Stimulated activated CD4-positive, alpha-beta T cell treated with anti-CD3 and anti-CD28 coated beads, TNF-alpha, amount 100 ng/mL, for 24 hours (primary cell): ENCODE results near the gene MED13L.

Source experiments
- DNase-seq, 3 experiments: peaks; one replicate each; pipeline ENCODE4 v3.0.0-alpha.2; 2020; ENCODE audit warnings: low read depth in 3 of 3

MED13L gene

GRCh38 chr12:115910057-115910456, 367.4 kb downstream of the MED13L start:
- DNase-seq, result no peak
